WTC11 (cell line): ENCODE results near the gene OR52W1.

Experiments
- ATF1 ChIP-seq: sonication (generic); formaldehyde crosslinking; IDR thresholded peaks from 2 replicates; pipeline ENCODE4 v1.8.1; 2023; ENCODE audit warnings: mild to moderate bottlenecking, moderate library complexity, missing genetic modification reagents
- CTCF ChIP-seq: fragments of 200-600 bp; IDR thresholded peaks from 2 replicates; pipeline ENCODE4 v1.8.0; 2022; ENCODE audit warnings: antibody characterized with exemption
- ELF4 ChIP-seq: sonication (generic); formaldehyde crosslinking; IDR thresholded peaks from 2 replicates; pipeline ENCODE4 v1.8.1; 2022; ENCODE audit warnings: low read depth, mild to moderate bottlenecking, moderate library complexity, missing genetic modification reagents
- HMGXB4 ChIP-seq: sonication (generic); formaldehyde crosslinking; IDR thresholded peaks from 2 replicates; pipeline ENCODE4 v1.8.1; 2023; ENCODE audit warnings: mild to moderate bottlenecking, moderate library complexity, missing genetic modification reagents
- MAX ChIP-seq: sonication (generic); formaldehyde crosslinking; IDR thresholded peaks from 2 replicates; pipeline ENCODE4 v1.8.0; 2022; ENCODE audit warnings: mild to moderate bottlenecking, missing genetic modification reagents
- MXD4 ChIP-seq: fragments of 250-450 bp; sonication (Bioruptor Pico); IDR thresholded peaks from 2 replicates; pipeline ENCODE4 v1.8.0; 2021; ENCODE audit warnings: mild to moderate bottlenecking, moderate library complexity, borderline replicate concordance
- NR3C1 ChIP-seq: sonication (generic); formaldehyde crosslinking; conservative IDR thresholded peaks from 2 replicates; pipeline ENCODE4 v1.8.1; 2023; ENCODE audit warnings: low read depth, mild to moderate bottlenecking, missing genetic modification reagents
- SP1 ChIP-seq: sonication (generic); formaldehyde crosslinking; conservative IDR thresholded peaks from 2 replicates; pipeline ENCODE4 v1.8.1; 2022; ENCODE audit warnings: missing genetic modification reagents
- TEAD4 ChIP-seq: sonication (generic); formaldehyde crosslinking; IDR thresholded peaks from 2 replicates; pipeline ENCODE4 v1.8.0; 2022; ENCODE audit warnings: mild to moderate bottlenecking, missing genetic modification reagents

DNA sequence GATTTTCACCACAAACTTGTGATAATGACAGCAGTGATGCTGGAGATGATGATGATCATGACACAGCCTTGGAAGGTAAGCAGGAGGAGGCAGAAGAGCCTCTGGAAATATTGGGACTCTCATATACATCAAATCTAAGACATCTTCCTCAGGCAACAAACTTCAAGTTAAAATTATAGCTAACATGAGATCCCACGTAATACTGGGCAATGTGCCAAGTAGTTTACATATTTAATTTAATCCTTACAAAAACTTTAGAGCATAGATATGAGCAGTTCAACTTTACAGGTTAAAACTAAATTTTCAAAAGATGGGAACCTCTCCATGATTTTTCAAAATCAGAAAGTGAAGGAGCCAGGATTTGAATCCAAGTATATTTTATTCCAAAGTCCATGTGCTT, 47.9 kb upstream of the OR52W1 start:
- TF ChIP-seq CTCF (no peak), MXD4 (CRISPR knock-in tag) (no peak), TEAD4 (CRISPR knock-in tag) (no peak), HMGXB4 (no peak), SP1 (CRISPR knock-in tag) (no peak), MAX (CRISPR knock-in tag) (no peak), ATF1 (no peak), NR3C1 (CRISPR knock-in tag) (no peak), ELF4 (no peak)
